NB4 (cell line): ENCODE data around the gene ANKH.

Experiments
- CTCF ChIP-seq: IDR thresholded peaks from one replicate; pipeline ENCODE4 v1.5.1; 2012; ENCODE audit warnings: low read depth, low read length
- POLR2A ChIP-seq: IDR thresholded peaks from 2 replicates; pipeline ENCODE4 v1.6.1; 2011; ENCODE audit warnings: mild to moderate bottlenecking; ENCODE audit not compliant: insufficient read length; ENCODE audit errors: extremely low read depth
- TF ChIP-seq, protein P1 (sequence below): IDR thresholded peaks from 2 replicates; pipeline ENCODE4 v1.6.1; 2011; ENCODE audit warnings: low read depth, low read length

DNA sequence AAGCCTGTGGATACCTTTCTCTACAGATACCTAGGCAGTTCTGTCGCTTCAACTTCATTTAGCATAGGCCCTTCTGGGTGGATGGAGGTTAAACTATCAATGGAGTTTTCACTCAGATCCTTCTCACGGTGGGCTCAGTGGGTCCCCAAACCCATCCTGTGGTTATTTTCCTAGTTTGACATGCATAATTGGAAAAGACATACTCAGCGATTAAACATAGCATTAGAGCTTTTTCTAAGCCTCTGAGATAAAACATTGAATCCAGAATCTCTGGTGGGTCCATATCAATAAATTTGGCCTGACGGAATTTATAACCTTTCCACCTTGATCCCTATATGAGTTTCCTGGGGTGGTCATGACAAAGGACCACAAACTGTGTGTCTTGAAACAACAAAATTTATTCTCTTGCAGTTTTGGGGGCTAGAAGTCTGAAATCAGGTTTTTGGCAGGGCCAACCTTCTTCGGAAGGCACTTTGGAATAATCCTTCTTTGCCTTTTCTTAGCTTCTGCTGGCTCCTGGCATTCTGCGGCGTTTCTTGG, 208.8 kb downstream of the ANKH start:
- no peak for TF ChIP-seq CTCF
- no peak for TF ChIP-seq POLR2A
- TF ChIP-seq, protein P1, sequence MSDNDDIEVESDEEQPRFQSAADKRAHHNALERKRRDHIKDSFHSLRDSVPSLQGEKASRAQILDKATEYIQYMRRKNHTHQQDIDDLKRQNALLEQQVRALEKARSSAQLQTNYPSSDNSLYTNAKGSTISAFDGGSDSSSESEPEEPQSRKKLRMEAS = no peak
